Activated naive CD8-positive, alpha-beta T cell treated with anti-CD3 and anti-CD28 coated beads for 36 hours (primary cell): ENCODE results near the gene HOXC9. TPM values are rescaled to one million over a fixed set of nuclear protein-coding genes. Genes with fewer than 3 reads are reported as not detected.
A peak's percentile ranks its signal among the peaks of the same experiment; 100 is the strongest.

Source experiments
- DNase-seq: peaks from one replicate; pipeline ENCODE4 v3.0.0; 2021
- H3K27ac Mint-ChIP-seq: one replicate; pipeline ENCODE4 v1.8.0; 2022; ENCODE audit warnings: mild to moderate bottlenecking, moderate library complexity, mixed read lengths
- H3K27me3 Mint-ChIP-seq: one replicate; pipeline ENCODE4 v1.8.0; 2022; ENCODE audit warnings: mild to moderate bottlenecking, mixed read lengths
- H3K36me3 Mint-ChIP-seq: one replicate; pipeline ENCODE4 v1.8.0; 2021; ENCODE audit warnings: mild to moderate bottlenecking, mixed read lengths
- H3K4me1 Mint-ChIP-seq: one replicate; pipeline ENCODE4 v1.8.0; 2021; ENCODE audit warnings: mixed read lengths
- H3K4me3 Mint-ChIP-seq: one replicate; pipeline ENCODE4 v1.8.0; 2022; ENCODE audit warnings: mild to moderate bottlenecking, moderate library complexity, mixed read lengths
- H3K9me3 Mint-ChIP-seq: one replicate; pipeline ENCODE4 v1.8.0; 2022; ENCODE audit warnings: mixed read lengths
- total RNA-seq, 2 experiments: library from RNA; stranded (reverse); gene quantifications; one replicate each; pipeline ENCODE4 v1.2.3, GENCODE V29; 2021

The HOXC9 gene
- total RNA-seq, 2 experiments from 2014 or later, result not detected

GRCh38 chr12:53969588-53970259 is 30.2 kb upstream of the HOXC9 start:
- peaks cover 10% of the 10 kb centered on the region for H3K36me3 Mint-ChIP-seq
- H3K27me3 Mint-ChIP-seq, result peaks cover 97% of the 10 kb centered on the region
- peaks cover 24% of the 10 kb centered on the region for H3K4me1 Mint-ChIP-seq
- no peak for DNase-seq
- H3K4me3 Mint-ChIP-seq, result no peak overlapping the region
- H3K9me3 Mint-ChIP-seq, result peaks cover 6% of the 10 kb centered on the region
- H3K27ac Mint-ChIP-seq, result no peak overlapping the region

GRCh38 chr12:53970451-53970850 is 29.5 kb upstream of the HOXC9 start:
- DNase-seq, result no peak
- peaks cover 97% of the 10 kb centered on the region for H3K27me3 Mint-ChIP-seq
- no peak overlapping the region for H3K27ac Mint-ChIP-seq
- H3K9me3 Mint-ChIP-seq, result peaks cover 6% of the 10 kb centered on the region
- no peak overlapping the region for H3K4me3 Mint-ChIP-seq
- peaks cover 8% of the 10 kb centered on the region for H3K36me3 Mint-ChIP-seq
- H3K4me1 Mint-ChIP-seq, result peaks cover 21% of the 10 kb centered on the region

GRCh38 chr12:53971129-53971528 is 28.8 kb upstream of the HOXC9 start:
- Mint-ChIP-seq H3K27me3 (peaks cover 97% of the 10 kb centered on the region), H3K27ac (no peak overlapping the region), H3K4me3 (no peak overlapping the region), H3K9me3 (peaks cover 9% of the 10 kb centered on the region), H3K36me3 (peaks cover 6% of the 10 kb centered on the region), H3K4me1 (peaks cover 22% of the 10 kb centered on the region)
- DNase-seq, result no peak

- Mint-ChIP-seq H3K4me3 (no peak overlapping the region), H3K27ac (no peak overlapping the region)
These were observed 28.3 kb upstream of the HOXC9 start for GRCh38 chr12:53971686-53972085.

GRCh38 chr12:53972152-53972702 is 27.7 kb upstream of the HOXC9 start:
- Mint-ChIP-seq H3K9me3 (peaks cover 9% of the 10 kb centered on the region), H3K4me1 (peaks cover 15% of the 10 kb centered on the region), H3K4me3 (no peak overlapping the region), H3K27me3 (peaks cover 97% of the 10 kb centered on the region), H3K27ac (no peak overlapping the region), H3K36me3 (peaks cover 6% of the 10 kb centered on the region)
- no peak for DNase-seq

More at GRCh38 chr12:53971686-53972085, 28.3 kb upstream of the HOXC9 start:
- peaks cover 97% of the 10 kb centered on the region for H3K27me3 Mint-ChIP-seq
- DNase-seq, result no peak
- H3K4me1 Mint-ChIP-seq, result peaks cover 16% of the 10 kb centered on the region
- H3K9me3 Mint-ChIP-seq, result peaks cover 9% of the 10 kb centered on the region
- H3K36me3 Mint-ChIP-seq, result peaks cover 6% of the 10 kb centered on the region

- H3K4me1 Mint-ChIP-seq, result peaks cover 15% of the 10 kb centered on the region
- no peak for DNase-seq
- H3K4me3 Mint-ChIP-seq, result peak within 1 kb of the TSS; percentile 29
- H3K9me3 Mint-ChIP-seq, result peaks cover 9% of the 10 kb centered on the region
- peaks cover 97% of the 10 kb centered on the region for H3K27me3 Mint-ChIP-seq
- H3K36me3 Mint-ChIP-seq, result peaks cover 6% of the 10 kb centered on the region
- H3K27ac Mint-ChIP-seq, result peak within 1 kb of the TSS; percentile 57
These were observed 27.2 kb upstream of the HOXC9 start, which contains the start of gene HOXC11 for GRCh38 chr12:53972722-53973235. Gene HOXC11, plus strand, starts transcription at chr12:53973126. Its CDS starts 116 bp downstream, at chr12:53973242.

- Mint-ChIP-seq H3K9me3 (peaks cover 9% of the 10 kb centered on the region), H3K27ac (no peak overlapping the region)
These were observed 26.5 kb upstream of the HOXC9 start for GRCh38 chr12:53973236-53974042.

GRCh38 chr12:53974084-53975063 is 25.6 kb upstream of the HOXC9 start, which contains the start of gene HOTAIR:
Gene HOTAIR, minus strand, starts transcription at chr12:53974954.
- Mint-ChIP-seq H3K4me3 (peak within 1 kb of the TSS; percentile 47), H3K36me3 (peaks cover 6% of the 10 kb centered on the region), H3K27ac (no peak within 1 kb of the TSS), H3K27me3 (peaks cover 97% of the 10 kb centered on the region), H3K9me3 (peaks cover 9% of the 10 kb centered on the region), H3K4me1 (peaks cover 19% of the 10 kb centered on the region)
- DNase-seq, result no peak

More at GRCh38 chr12:53973236-53974042, 26.5 kb upstream of the HOXC9 start:
- peaks cover 97% of the 10 kb centered on the region for H3K27me3 Mint-ChIP-seq
- peaks cover 6% of the 10 kb centered on the region for H3K36me3 Mint-ChIP-seq
- H3K4me3 Mint-ChIP-seq, result peak overlapping the region; percentile 29
- H3K4me1 Mint-ChIP-seq, result peaks cover 19% of the 10 kb centered on the region
- no peak for DNase-seq

GRCh38 chr12:53975064-53975471 is 24.9 kb upstream of the HOXC9 start:
- peaks cover 97% of the 10 kb centered on the region for H3K27me3 Mint-ChIP-seq
- H3K4me3 Mint-ChIP-seq, result peak overlapping the region; percentile 32
- peaks cover 6% of the 10 kb centered on the region for H3K36me3 Mint-ChIP-seq
- peaks cover 9% of the 10 kb centered on the region for H3K9me3 Mint-ChIP-seq
- H3K4me1 Mint-ChIP-seq, result peaks cover 19% of the 10 kb centered on the region
- no peak for DNase-seq
- no peak overlapping the region for H3K27ac Mint-ChIP-seq

GRCh38 chr12:53975479-53976152 is 24.3 kb upstream of the HOXC9 start:
- H3K9me3 Mint-ChIP-seq, result peaks cover 9% of the 10 kb centered on the region
- DNase-seq, result no peak
- H3K36me3 Mint-ChIP-seq, result peaks cover 6% of the 10 kb centered on the region
- H3K4me1 Mint-ChIP-seq, result peaks cover 22% of the 10 kb centered on the region
- peaks cover 97% of the 10 kb centered on the region for H3K27me3 Mint-ChIP-seq
- H3K4me3 Mint-ChIP-seq, result peak overlapping the region; percentile 34
- H3K27ac Mint-ChIP-seq, result no peak overlapping the region

GRCh38 chr12:53976172-53976822 is 23.7 kb upstream of the HOXC9 start:
- Mint-ChIP-seq H3K36me3 (peaks cover 6% of the 10 kb centered on the region), H3K4me3 (no peak overlapping the region), H3K27me3 (peaks cover 97% of the 10 kb centered on the region), H3K27ac (no peak overlapping the region), H3K4me1 (peaks cover 22% of the 10 kb centered on the region), H3K9me3 (peaks cover 9% of the 10 kb centered on the region)
- DNase-seq, result no peak

- Mint-ChIP-seq H3K9me3 (peaks cover 9% of the 10 kb centered on the region), H3K36me3 (peaks cover 6% of the 10 kb centered on the region), H3K4me3 (no peak overlapping the region), H3K4me1 (peaks cover 22% of the 10 kb centered on the region), H3K27me3 (peaks cover 96% of the 10 kb centered on the region), H3K27ac (no peak overlapping the region)
- no peak for DNase-seq
These were observed 23.0 kb upstream of the HOXC9 start for GRCh38 chr12:53976823-53977595.
